GM18499 (cell line): Measurements from ENCODE around the gene SMIM7.

Experiments used
- ATAC-seq: cut with Tn5 transposase; IDR thresholded peaks from one replicate; pipeline ENCODE4 v1.9.1; 2021; ENCODE audit warnings: moderate number of reproducible peaks; ENCODE audit not compliant: insufficient read depth, unreplicated experiment

The SMIM7 gene

DNA sequence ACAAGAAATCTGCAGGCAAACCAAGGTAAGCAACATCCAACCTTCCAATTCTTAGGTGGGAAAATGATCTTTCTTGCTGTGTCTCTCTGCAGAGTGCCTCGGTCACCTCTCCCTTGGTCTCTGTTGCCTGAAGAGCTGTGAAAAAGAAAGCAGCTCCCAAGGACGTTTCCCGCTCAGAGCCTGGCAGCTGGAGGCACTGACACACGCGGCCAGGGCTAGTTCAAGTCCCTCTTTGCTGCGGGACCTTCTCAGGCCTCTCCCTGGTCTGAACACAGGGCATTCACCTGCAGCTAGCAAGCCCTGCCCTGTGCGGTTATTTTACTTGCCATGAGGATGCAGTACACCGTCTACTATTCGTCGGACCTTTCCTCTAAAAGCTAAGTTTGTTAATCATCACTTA lies 35.7 kb downstream of the SMIM7 start:
- no peak for ATAC-seq

DNA sequence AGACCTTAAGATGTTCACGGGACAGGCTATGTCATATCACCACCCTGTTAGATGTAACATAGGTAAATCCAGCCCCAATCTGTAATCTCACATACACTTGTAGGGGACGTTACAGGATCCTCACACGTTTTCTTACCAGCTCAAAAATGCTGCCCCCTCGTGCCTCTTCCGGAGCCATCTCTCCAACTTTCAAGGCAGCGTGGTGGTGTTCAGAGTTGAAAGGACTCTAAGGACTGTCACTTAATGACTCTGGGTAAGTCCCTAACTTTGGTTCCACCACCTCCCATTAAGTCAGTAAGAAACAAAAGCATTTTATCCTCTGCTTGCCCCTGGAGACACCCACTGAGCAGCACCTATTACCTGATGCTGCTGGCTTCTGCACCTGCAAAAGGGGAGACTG lies 36.4 kb downstream of the SMIM7 start:
- ATAC-seq, result no peak

DNA sequence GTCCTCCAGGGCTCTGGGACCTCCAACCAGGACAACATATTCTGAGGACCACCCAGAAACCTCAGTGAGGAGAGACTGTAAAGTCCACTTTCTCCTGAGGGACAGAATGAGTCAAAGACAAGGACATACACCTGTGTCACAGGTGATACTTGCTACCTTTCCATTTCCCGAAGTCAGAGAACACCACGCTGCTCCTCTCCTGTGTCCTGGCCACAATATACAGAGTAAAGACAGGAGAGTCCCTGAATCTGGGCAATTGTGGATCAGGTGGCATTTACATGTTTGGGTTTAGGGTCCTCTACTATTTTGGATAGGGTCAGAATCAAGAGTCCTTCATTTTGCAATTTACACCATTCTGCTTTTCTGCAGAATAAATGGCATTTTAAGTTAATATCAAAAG lies 36.9 kb downstream of the SMIM7 start:
- no peak for ATAC-seq

DNA sequence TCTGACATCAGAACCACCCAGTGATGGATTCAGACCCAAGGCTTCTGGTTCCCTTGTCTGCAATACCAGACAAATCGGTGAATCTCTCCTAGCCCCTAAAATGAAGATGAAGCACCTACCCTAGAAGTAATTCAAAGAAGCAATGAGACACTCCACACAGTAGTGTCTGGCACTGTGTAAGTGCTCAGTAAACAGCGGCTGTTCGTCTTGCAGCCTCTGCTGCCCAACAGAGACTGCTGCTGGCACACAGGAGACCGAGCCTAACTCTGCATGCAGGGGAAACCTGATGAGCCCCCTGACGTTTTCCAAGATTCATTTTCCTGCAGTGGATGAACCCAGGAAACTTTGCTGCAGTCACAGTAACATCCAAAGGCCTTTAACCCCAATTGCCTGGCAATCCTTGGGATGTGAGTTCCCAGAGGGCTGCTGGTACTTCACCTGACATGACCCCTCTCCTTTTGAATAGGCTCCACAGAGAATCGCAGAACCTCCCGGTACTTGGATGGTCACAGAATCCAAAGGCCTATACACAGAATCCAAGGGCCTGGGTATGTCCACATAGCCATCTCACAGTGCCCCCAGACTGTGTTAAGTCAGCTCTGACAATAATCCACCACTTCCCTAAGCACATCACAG lies 38.7 kb downstream of the SMIM7 start:
- ATAC-seq, result no peak

DNA sequence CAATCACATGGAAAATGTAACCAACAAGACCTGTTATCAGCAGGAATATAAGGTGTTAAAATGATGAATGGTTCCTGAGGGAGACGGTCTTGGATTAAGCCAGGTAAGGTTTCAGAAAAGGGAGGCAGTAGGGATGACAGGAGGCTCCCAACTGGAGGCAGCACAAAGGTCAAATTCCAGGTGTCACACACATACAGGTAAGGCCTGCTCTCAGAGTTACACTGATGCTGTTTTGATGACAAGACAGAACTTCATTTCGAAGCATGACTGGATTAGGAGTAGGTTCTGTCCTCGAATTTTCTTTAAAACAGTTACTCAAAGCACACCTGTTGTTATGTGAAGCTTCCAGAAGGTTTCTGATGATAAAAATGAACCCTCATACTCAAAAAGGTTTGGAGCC lies 39.4 kb downstream of the SMIM7 start:
- no peak for ATAC-seq

DNA sequence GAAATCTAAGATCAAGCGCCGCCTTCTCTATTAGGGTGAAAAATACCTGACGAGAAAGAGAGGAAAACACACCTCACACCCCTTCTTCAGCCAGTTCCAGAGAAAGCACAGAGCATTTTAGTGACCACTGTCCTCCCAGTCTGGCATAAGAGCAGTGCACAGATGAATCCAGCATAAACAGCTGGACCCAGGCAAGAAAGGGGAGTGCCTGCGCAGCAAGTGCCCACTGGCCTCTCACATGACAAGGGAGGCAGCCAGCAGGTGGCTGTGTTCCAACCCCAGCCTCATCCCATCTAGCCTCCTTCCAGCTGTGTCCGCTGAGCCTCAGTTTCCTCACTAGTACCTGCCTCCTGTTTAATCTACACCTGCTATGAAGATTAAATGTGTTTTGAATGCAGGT lies 39.9 kb downstream of the SMIM7 start:
- ATAC-seq, result no peak

DNA sequence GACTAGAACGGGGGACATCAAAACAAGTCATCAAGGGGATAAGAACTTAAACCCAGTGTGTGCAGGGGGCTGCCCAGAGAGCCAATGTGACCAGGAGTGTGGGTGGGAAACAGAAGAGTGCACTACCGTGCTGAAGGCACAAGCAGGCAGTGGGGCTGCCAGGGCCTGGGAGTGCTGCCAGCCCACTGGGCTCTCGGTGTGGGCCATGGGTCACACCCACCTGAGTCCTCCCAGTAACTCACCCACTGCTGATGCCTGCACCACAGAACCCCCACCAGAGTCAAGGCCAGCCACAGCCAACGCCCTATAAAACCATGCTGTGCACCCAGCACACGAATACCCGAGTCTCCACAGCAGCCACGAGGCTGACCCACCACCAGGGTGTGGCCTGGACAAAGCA lies 40.5 kb downstream of the SMIM7 start:
- ATAC-seq, result no peak

DNA sequence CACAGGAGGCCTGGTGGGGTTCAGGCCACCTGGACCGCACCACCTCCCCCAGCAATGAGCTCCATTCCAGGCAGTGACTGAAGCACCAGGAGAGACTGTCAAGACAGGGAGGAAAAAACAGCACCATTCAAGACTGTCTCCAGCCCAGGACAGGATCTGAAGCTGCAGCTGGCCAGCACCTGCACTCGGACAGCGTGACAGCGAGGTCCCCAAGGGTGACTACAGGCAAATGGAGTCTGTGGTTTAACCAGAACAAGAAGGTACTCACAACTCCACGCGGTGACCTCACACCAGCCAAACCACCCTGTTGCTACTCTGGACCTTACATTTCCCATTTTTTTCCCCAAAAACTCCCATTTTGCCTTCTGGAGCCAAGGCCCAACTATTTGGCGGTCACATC lies 41.7 kb downstream of the SMIM7 start:
- ATAC-seq, result no peak

DNA sequence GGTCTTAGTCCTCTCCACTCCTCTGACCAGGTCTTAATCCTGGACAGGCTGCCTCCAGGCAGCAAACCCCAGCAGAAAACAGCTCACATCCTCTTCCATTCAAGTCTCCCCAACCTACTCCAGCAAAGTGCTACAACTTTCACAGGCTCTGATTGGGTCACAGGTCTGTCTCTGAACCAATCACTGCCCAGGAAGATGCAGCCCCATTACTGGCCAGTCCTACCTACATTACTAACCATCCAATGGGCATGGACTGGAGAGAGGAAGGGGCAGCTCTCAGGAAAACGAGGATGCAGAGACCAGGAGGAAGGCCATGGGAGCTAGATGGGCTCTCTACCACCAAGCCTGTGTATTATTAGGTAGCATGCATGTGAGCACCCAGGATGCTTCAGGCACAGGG lies 44.1 kb downstream of the SMIM7 start:
- no peak for ATAC-seq

DNA sequence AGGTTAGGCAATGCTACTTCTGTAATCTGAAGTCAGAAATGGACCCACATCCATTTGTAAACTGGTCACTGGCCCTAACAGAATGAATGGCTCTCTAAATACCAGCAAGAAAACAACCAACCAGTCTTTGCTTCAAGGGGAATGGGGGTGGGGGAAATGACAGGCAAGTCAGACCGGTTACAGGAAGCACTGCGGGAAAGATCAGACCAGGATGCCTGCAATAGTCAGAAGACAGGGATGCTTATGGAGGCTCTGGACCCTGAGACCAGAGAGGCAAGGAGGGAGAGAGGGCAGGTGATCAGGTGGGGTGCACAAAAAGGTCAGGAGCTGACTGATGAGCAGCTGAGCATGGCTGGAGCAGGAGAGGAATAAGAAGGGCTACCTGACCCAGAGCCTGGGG lies 45.0 kb downstream of the SMIM7 start:
- no peak for ATAC-seq

DNA sequence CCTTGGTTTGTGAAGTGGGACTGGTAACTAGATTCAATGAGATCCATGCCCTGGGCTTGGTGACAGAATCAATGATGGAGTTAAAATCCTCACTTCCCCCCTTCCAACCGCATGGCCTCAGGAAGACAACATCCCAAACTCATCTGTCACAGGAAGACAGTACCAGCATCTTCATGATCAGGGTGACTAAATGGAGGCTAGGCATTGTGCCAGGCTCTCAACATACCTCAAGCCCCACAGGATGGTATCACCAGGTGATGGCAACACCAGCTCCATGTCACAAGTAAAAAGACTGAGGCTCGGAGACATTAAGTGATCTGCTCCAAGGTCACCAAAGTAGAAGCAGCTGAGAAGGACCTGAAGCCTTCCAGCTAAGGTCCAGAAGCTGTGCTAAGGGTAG lies 46.1 kb downstream of the SMIM7 start:
- no peak for ATAC-seq

DNA sequence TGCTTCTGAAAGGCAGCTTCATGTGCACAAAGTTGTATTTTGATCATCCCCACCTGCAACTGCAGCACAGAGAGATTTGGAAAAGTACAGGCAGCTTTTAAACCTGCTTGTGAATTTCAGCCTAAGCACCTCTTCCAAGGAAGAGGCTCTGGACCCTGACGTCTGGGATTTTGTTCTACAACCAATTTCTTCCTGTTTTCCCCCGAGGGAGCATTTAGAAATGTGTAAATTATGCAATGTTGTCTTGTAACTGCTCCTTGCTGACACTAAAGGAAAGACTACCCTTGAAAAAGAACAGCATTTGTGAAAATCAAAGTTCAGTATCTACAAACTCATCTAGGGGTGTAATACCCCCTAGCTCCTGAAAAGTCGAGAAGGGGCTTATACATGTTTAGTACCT lies 47.3 kb downstream of the SMIM7 start:
- no peak for ATAC-seq

DNA sequence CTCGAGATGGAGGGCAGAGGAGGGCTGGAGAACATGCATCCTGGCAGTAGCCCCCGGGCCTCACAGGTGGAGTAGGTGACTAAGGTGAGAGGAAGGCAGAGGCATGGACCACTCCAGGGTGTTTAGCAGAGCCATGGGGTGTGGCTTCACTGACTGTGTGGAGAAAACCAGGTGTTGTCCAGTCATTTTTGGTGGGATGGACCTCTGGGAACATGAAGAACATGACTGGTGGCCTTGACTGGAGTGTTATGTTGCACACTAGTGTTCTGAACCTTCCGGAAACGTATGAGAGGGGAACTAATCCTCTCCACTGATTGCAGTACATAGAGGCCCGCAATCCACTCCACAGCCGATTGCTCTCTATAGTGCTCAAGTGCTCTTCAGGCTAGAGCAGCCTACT lies 48.8 kb downstream of the SMIM7 start:
- no peak for ATAC-seq

DNA sequence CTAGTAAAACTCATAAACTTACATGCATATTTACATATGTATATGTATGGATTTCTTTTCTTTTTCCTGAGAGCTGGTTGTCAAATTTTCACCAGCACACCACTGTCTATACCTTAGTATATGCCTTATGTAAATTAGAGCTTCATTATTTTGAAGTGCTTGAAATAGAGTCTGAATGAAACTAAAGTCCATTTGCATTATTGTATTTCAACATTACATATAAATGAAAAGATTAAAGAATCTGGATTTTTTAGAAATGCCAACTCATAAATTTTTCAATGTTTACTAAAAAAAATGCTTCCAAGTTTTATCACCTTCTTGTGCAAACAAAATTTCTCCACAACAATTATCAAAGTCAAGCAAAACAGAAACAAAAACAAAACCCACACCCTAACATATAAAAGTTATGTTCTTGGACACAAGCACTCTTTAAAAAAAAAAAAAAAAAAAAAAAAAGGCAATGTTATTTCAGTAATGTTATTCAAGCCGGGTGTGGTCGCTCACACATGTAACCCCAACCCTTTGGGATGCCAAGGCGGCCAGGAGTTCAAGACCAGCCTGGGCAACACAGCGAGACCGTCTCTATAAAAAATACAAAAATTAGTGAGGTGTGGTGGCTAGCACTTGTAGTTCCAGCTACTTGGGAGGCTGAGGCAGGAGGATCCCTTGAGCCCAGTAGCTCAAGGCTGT lies 50.3 kb downstream of the SMIM7 start:
- no peak for ATAC-seq

DNA sequence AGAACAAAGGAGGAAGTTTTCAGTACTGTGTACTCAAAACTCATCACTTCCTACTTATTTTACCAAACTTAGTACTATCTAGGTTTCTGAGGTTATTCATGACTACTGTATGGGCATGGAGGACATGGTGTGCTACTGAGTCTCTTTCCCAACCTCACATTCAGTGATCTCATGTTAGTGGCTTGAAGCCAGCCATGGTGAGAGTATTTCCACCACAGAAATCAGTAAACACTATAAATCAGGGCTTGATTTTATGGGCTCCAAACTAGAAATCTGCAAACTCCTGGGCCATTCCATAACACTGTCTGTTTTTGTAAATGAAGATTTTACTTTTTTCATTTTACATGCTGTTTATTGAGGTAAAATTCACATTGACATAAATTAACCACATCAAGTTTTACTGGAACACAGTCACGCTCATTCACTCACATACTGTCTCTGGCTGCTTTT lies 51.6 kb downstream of the SMIM7 start:
- no peak for ATAC-seq

DNA sequence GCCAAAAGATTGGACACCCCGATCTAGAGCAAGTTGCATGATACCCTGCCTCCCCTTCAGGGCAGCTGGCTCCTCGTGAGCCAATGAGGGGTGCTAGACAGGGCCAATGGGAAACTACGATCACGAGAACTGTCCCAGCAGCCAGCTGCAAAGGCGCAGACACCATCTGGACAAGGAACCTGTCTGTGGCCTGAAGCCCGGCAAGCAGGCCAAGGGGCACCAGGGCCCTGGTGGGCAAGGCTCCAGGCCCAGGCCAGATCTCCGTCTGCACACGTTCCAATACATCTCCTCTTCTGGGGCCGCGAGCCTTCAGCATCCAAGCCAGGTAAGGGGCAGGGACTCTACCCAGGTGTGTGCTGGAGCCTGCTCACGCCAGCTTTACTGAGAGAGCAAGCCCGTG lies 52.1 kb downstream of the SMIM7 start:
- no peak for ATAC-seq

DNA sequence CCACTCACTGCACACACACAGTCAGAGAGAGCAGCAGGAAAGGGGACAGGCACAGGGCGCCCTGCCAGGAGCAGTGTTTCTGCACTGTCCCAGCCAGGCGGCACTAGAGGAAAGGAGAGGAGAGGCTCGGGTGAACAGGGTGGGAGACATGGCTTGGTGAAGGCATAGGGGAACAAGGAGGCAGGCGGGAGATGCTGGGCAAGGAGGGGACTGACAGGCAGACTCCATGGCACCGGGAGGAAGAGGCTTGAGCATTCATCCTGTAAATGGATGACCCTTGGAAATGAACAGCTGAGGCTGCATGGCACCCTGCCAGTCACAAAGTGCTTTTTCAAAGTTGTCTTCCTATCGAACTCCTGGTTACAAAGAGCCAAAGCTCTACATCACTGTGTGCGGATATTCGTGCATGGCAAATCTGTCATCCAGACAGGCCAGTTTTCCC lies 54.4 kb downstream of the SMIM7 start:
- no peak for ATAC-seq

DNA sequence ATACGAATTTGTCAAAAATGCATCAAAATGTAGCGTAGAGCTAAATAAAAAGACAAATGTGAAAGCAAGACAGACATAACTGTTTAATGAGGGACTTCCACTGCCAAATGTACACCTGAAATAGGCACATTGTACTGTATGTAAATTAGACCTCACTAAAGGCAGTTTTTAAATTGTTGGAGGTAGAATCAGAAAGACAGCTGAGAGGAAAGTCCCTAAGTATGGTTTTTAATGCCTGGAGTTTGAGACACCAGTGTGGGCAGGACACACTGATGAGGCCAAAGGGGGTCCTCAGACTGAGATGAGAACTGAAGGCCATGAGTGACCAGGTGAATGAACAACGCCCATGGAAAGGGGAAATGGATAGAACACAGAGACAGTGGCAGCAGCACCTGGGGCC lies 54.8 kb downstream of the SMIM7 start:
- ATAC-seq, result no peak

DNA sequence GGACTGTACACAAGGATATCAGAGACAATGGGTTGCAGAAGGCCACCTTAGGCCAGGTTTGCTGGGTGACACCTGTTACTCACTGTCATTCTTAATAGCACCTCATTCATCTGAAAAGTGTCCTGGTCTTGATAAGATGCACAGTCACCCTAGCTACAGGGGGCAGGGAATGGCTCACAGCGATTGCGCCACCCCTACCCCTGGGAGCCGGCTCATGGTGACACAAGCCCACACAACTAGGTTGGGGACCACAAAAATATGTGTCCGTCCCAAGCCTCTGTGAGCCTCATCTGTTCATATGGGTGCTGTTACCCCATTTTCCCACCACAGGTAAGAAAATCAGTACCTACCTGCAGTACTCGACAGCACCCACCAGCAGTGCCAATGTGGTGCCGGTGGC lies 55.3 kb downstream of the SMIM7 start:
- no peak for ATAC-seq

DNA sequence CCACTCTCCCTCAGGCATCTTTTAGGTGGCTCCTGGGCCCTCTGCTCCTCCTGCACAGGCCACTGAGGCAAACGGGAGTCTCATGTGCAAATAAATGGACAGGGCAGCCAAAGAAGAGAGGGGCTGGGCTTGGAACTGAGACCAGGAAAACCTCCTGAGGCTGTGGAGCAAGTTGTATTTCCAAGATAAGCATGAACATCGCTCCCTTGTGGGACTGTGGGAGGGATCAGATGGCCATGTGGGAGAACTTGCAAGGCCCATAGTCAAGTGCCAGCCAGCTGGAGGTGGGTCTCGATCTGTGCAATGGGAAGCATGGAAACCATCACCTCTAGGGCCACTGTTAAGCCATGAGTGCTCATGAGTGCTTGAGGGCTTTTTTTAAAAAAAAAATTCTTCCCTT lies 56.9 kb downstream of the SMIM7 start:
- ATAC-seq, result no peak

DNA sequence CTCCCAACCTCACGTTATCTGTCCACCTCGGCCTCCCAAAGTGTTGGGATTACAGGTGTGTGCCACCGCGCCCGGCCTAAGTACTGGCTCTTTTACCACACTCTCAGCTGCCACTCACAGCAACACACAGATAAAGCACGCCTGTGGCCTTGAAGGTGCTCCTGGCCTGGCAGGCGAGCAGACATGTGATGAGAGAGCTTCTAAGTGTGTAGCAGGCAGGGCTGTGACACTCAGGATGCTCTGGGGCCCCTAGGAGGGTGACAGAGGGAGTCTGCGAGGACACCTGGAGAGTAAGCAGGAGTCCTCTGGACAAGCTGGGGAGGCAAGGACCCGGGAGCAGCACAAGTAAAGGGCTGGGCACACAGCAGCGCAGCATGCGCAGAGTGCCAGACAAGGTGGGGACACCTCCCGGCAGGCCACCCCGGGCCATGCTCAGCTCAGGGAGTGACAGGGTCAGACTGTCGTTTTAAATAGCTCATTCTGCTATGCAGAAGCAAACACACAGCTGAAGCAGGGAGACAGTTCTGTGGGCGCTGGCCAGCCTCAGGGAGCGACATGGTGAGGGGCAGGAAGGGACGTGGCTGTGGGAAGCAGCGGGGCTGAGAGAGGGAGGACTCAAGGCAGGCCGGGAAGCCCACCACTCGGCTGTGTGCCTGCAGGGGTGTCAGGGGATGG lies 58.4 kb downstream of the SMIM7 start:
- ATAC-seq, result no peak

DNA sequence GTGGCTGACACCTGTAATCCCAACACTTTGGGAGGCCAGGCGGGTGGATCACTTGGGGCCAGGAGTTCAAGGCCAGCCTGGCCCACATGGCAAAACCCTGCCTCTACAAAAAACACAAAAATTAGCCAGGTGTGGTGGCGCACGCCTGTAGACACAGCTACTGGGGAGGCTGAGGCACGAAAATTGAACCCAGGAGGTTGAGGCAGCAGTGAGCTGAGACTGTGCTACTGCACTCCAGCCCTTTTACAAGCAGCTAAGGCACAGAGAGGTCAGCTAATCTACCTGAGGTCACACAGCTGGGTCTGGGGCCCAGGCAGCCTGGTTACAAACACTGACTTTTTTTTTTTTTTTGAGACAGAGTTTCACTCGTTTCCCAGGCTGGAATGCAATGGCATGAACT lies 59.1 kb downstream of the SMIM7 start:
- no peak for ATAC-seq
